ENCODE data around the gene SLC11A2. TPM values are rescaled to one million over a fixed set of nuclear protein-coding genes. Genes with fewer than 3 reads are reported as not detected.
"Not testable (repeated sequence)": the region's sequence is repeated elsewhere in the genome, so short reads cannot be mapped to it uniquely, and the experiment has no call there.

SLC11A2 gene
- total and polyA plus RNA-seq, 2 of the 4 experiments (the other 2 are of a cell fraction), result 28.0 to 45.3 TPM

GRCh38 chr12:51014467-51014866 is 11.7 kb downstream of the SLC11A2 start:
- H3K9me1 ChIP-seq (ENCODE audit: insufficient read depth, low read length); H4K91ac ChIP-seq (ENCODE audit: insufficient read depth, low read depth, low read length); dilution Hi-C loops (cut with HindIII; ENCODE audit: low sequenced_read_pairs, unreplicated experiment); H3K4me1 ChIP-seq (ENCODE audit: control insufficient read depth, insufficient read depth, low read length); POLR2A ChIA-PET (ENCODE audit: unreplicated experiment); H3K18ac ChIP-seq (ENCODE audit: low read depth, low read length); H3K4me2 ChIP-seq (ENCODE audit: low read depth, low read length); H3K14ac ChIP-seq (replicated peaks; ENCODE audit: low read depth, low read length); DNase-seq; H2BK5ac ChIP-seq (ENCODE audit: low read depth, low read length, poor library complexity, severe bottlenecking); H3K4ac ChIP-seq (ENCODE audit: low read depth, low read length); H3K27me3 ChIP-seq (ENCODE audit: control insufficient read depth, insufficient read depth, low read length); H3K23ac ChIP-seq (ENCODE audit: low read depth, low read length); H4K5ac ChIP-seq (ENCODE audit: low read depth, low read length); intact Hi-C loops (cut with micrococcal nuclease); H3K36me3 ChIP-seq (ENCODE audit: control insufficient read depth, insufficient read depth, low read length); CTCF ChIA-PET; H2AK9ac ChIP-seq (replicated peaks; ENCODE audit: low read depth, low read length, poor library complexity); H2AFZ ChIP-seq (replicated peaks; ENCODE audit: low read length, poor library complexity); H3K9me3 ChIP-seq (ENCODE audit: control insufficient read depth, insufficient read depth, low read length); H4K8ac ChIP-seq (ENCODE audit: low read depth in 2 of 2, low read length in 2 of 2); H3K9ac ChIP-seq (ENCODE audit: low read depth, low read length); ATAC-seq (ENCODE audit: low read depth); H2BK120ac ChIP-seq (ENCODE audit: low read depth, low read length); H3K27ac ChIP-seq (ENCODE audit: insufficient read depth, low read length); H2BK15ac ChIP-seq (ENCODE audit: low read depth, low read length); H3K4me3 ChIP-seq (ENCODE audit: insufficient read depth, low read depth, low read length); H2BK20ac ChIP-seq (ENCODE audit: low read depth, low read length); H3K56ac ChIP-seq (ENCODE audit: extremely low read depth, insufficient read depth, low read length); H2AK5ac ChIP-seq (ENCODE audit: low read depth, low read length); in situ Hi-C loops (cut with MboI; ENCODE audit: low sequenced_read_pairs); BruUV-seq (replicated peaks): not testable (repeated sequence)
- 100% methylated on average over 1 of the region's 9 CpGs; no CpG with 5 or more reads in 1 of the 2 experiments for WGBS, 2 experiments (ENCODE audit: extremely low coverage in 2 of 2, insufficient read length in 1 of 2)
- Histone ChIP-seq H4K20me1 (ENCODE audit: insufficient read depth, low read length) (peaks cover 26% of the 10 kb centered on the region), H3K79me1 (ENCODE audit: low read depth in 1 of 2, low read length in 2 of 2) (peaks cover 15 to 41% of the 10 kb centered on the region in 2 experiments)
